Measurements from ENCODE around the gene GPR37L1.
A peak's percentile ranks its signal among the peaks of the same experiment; 100 is the strongest.

The GPR37L1 gene

DNA sequence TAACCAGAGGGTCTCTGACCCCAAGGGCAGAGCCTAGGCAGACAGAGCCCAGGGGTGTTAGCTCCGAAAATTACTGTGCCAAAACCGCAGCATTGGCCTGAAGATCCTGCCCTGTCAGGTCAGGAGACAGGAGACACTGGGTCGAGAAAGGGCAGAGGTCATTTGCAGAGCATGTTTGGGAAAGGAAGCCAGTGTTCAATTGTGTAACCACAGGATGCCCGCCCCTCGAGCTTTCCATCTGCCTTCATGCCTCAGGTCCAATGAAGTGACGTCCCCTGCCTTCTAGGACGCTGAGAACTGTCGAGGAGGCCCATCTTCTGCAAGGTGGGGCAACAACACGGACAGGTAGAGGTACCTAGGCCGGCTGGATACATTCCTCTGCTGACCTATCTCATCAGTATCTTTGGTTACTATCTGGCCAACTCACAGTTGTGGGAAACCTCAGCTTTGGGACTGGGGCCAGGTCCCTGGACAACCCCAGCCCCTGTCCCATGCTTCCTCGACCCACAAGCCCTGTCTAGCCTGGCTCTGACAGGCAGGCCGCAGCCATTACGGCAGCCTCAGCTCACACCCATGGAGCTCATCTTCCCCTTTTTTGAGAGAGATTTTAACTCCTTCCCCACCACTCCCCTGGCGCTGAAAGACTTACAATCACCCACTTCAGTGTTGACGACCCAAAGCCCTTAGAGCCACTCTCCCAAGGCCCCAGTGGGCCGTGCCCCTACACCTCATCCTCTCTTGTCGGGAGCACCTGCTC, 20.5 kb downstream of the GPR37L1 start:
- Histone ChIP-seq H3K4me2 (ENCODE audit: low read depth, low read length, poor library complexity, severe bottlenecking) (peak overlapping the region; percentile 85), H3K9me2 (replicated peaks; ENCODE audit: low read depth, low read length) (no peaks in the 10 kb centered on the region), H3K9me3 (ENCODE audit: insufficient read depth, low read depth, low read length) (no peaks in the 10 kb centered on the region), H4K20me1 (ENCODE audit: insufficient read depth, low read length, poor library complexity, severe bottlenecking) (peaks cover 34% of the 10 kb centered on the region), H2AFZ (ENCODE audit: low read length) (0 out of 2 replicates have a peak overlapping the region, but pooled peaks have one; percentile 9), H3K79me2 (ENCODE audit: insufficient read depth, low read length) (peaks cover 47% of the 10 kb centered on the region), H3K9ac (ENCODE audit: low read depth, low read length, poor library complexity, severe bottlenecking) (peak overlapping the region; percentile 76), H3K36me3 (ENCODE audit: insufficient read depth, low read length) (peaks cover 15% of the 10 kb centered on the region; the same call in 1 of the 2 replicates), H3K27me3 (ENCODE audit: insufficient read depth, low read length, poor library complexity, severe bottlenecking) (no peaks in the 10 kb centered on the region), H3K4me1 (ENCODE audit: insufficient read depth, low read length, poor library complexity, severe bottlenecking) (peaks cover 23% of the 10 kb centered on the region), H3K4me3 (ENCODE audit: low read length, poor library complexity, severe bottlenecking) (peak overlapping the region; percentile 78), H3F3A (ENCODE audit: low read depth) (peaks cover 19% of the 10 kb centered on the region)
- no peak for TF ChIP-seq EZH2phosphoT487 (IDR thresholded peaks at IDR 0.05; ENCODE audit: borderline replicate concordance)
- TF ChIP-seq, protein P1, sequence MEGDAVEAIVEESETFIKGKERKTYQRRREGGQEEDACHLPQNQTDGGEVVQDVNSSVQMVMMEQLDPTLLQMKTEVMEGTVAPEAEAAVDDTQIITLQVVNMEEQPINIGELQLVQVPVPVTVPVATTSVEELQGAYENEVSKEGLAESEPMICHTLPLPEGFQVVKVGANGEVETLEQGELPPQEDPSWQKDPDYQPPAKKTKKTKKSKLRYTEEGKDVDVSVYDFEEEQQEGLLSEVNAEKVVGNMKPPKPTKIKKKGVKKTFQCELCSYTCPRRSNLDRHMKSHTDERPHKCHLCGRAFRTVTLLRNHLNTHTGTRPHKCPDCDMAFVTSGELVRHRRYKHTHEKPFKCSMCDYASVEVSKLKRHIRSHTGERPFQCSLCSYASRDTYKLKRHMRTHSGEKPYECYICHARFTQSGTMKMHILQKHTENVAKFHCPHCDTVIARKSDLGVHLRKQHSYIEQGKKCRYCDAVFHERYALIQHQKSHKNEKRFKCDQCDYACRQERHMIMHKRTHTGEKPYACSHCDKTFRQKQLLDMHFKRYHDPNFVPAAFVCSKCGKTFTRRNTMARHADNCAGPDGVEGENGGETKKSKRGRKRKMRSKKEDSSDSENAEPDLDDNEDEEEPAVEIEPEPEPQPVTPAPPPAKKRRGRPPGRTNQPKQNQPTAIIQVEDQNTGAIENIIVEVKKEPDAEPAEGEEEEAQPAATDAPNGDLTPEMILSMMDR (conservative IDR thresholded peaks at IDR 0.05; ENCODE audit: low read length), result no peak

DNA sequence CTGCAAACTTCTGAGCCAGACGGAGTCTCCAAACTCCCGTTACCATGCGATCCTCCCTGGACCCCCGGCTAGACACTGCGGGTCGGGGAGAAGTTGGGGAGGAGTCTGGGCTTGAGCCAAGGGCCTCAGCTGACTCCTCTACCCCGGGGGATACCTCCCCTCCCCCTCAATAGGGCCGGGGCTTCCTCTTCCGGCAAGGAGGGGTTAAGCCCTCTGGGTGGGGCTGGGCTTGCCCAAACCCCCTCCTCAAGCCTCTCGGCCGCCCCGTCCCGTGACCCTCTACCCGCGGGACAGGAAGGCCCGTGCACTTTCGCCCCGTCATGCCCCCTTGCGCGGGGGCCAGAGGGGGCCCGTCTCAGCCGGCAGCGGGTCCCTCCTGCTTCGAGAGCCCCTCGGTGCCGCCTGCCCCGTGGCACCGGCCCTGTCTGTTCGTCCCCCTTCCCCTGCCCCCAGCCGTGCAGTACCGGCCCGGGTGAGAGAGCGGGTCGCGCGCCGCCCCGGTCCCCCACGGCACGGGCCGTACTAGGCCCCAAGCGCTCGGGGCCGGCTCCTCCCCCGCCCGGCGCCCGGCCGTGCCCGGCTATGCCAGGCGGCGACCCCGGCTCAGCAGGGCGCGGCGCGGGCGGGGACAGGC, 21.2 kb downstream of the GPR37L1 start:
- Histone ChIP-seq H3K9me3 (ENCODE audit: insufficient read depth, low read depth, low read length) (no peaks in the 10 kb centered on the region), H2AFZ (ENCODE audit: low read length) (peak overlapping the region; percentile 9; the same call in 1 of the 2 replicates), H3K9ac (ENCODE audit: low read depth, low read length, poor library complexity, severe bottlenecking) (peak overlapping the region; percentile 76), H3K4me2 (ENCODE audit: low read depth, low read length, poor library complexity, severe bottlenecking) (peak overlapping the region; percentile 85), H3K27me3 (ENCODE audit: insufficient read depth, low read length, poor library complexity, severe bottlenecking) (no peaks in the 10 kb centered on the region), H3K4me1 (ENCODE audit: insufficient read depth, low read length, poor library complexity, severe bottlenecking) (peaks cover 20% of the 10 kb centered on the region), H3K79me2 (ENCODE audit: insufficient read depth, low read length) (peaks cover 41% of the 10 kb centered on the region), H3F3A (ENCODE audit: low read depth) (peaks cover 19% of the 10 kb centered on the region), H3K36me3 (ENCODE audit: insufficient read depth, low read length) (peaks cover 21% of the 10 kb centered on the region; the same call in 1 of the 2 replicates), H4K20me1 (ENCODE audit: insufficient read depth, low read length, poor library complexity, severe bottlenecking) (peaks cover 34% of the 10 kb centered on the region), H3K4me3 (ENCODE audit: low read length, poor library complexity, severe bottlenecking) (peak overlapping the region; percentile 78), H3K9me2 (replicated peaks; ENCODE audit: low read depth, low read length) (no peaks in the 10 kb centered on the region)
- TF ChIP-seq EZH2phosphoT487 (IDR thresholded peaks at IDR 0.05; ENCODE audit: borderline replicate concordance), result no peak
- TF ChIP-seq, protein P1 (conservative IDR thresholded peaks at IDR 0.05; ENCODE audit: low read length), result no peak

DNA sequence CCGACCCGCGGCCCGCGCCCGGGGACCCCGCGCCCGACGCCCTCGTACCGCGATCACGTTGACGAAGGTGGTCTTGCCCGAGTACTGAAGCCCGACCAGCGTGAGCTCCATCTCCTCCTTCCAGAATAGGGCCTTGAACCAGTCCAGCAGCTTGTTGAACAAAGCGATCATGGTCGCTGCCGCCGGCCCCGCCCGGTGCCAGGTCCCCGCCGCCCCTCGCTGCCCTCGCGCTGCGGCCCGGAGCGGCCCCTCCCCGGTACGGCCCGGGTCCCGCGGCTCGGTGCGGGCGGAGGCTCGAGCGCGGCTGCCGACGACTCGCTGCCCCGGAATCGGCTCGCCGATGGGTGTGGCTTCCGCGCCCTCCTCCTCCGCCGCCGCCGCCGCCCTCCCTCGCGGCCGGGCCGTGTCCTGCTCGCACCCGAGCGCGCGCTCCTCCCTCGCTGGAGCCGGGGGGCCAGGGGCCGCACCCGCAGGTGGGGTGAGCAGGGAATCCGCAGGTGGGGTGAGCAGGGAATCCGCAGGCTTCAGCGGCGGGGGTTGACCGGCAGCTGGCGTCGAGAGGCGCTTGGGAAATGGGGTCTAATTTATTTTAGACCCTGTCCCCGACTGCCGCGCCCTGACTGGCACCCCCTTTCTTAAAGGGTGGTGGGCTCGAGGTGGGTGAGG, 21.8 kb downstream of the GPR37L1 start, which contains the start of gene ARL8A:
ARL8A (minus strand) TSS at position 336 of the 666 bp plus-strand sequence; CDS start at position 171, 165 bp downstream.
- Histone ChIP-seq H3K4me1 (ENCODE audit: insufficient read depth, low read length, poor library complexity, severe bottlenecking) (peaks cover 20% of the 10 kb centered on the region), H3K9me3 (ENCODE audit: insufficient read depth, low read depth, low read length) (no peaks in the 10 kb centered on the region), H3F3A (ENCODE audit: low read depth) (peaks cover 22% of the 10 kb centered on the region), H4K20me1 (ENCODE audit: insufficient read depth, low read length, poor library complexity, severe bottlenecking) (peaks cover 40% of the 10 kb centered on the region), H2AFZ (ENCODE audit: low read length) (peak within 1 kb of the TSS; percentile 75; the same call in 1 of the 2 replicates), H3K4me2 (ENCODE audit: low read depth, low read length, poor library complexity, severe bottlenecking) (peak within 1 kb of the TSS; percentile 85), H3K27me3 (ENCODE audit: insufficient read depth, low read length, poor library complexity, severe bottlenecking) (no peaks in the 10 kb centered on the region), H3K4me3 (ENCODE audit: low read length, poor library complexity, severe bottlenecking) (peak within 1 kb of the TSS; percentile 78), H3K79me2 (ENCODE audit: insufficient read depth, low read length) (peaks cover 41% of the 10 kb centered on the region), H3K36me3 (ENCODE audit: insufficient read depth, low read length) (peaks cover 25% of the 10 kb centered on the region; the same call in 1 of the 2 replicates), H3K9ac (ENCODE audit: low read depth, low read length, poor library complexity, severe bottlenecking) (peak within 1 kb of the TSS; percentile 76), H3K9me2 (replicated peaks; ENCODE audit: low read depth, low read length) (no peaks in the 10 kb centered on the region)
- TF ChIP-seq, protein P1 (conservative IDR thresholded peaks at IDR 0.05; ENCODE audit: low read length), result no peak
- TF ChIP-seq EZH2phosphoT487 (IDR thresholded peaks at IDR 0.05; ENCODE audit: borderline replicate concordance), result no peak
